Fibroblast of skin of left biceps (primary cell): ENCODE results near the gene TMEM132A.

Source experiments
- DNase-seq, 2 experiments: peaks; one replicate each; pipeline ENCODE4 v3.0.0-alpha.2; 2013; ENCODE audit warnings: low read depth in 2 of 2

The TMEM132A gene

DNA sequence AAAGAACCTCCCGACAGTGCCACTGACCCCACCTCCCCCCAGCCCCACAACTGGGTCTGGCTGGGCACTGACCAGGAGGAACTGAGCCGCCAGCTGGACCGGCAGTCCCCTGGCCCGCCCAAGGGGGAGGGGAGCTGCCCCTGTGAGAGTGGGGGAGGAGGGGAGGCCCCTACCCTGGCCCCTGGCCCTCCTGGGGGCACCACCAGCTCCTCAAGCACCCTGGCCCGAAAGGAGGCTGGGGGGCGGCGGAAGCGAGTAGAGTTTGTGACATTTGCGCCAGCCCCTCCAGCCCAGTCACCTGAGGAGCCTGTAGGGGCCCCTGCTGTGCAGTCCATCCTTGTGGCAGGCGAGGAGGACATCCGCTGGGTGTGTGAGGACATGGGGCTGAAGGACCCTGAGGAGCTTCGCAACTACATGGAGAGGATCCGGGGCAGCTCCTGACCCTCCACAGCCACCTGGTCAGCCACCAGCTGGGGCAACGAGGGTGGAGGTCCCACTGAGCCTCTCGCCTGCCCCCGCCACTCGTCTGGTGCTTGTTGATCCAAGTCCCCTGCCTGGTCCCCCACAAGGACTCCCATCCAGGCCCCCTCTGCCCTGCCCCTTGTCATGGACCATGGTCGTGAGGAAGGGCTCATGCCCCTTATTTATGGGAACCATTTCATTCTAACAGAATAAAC is 12.3 kb downstream of the TMEM132A start:
- DNase-seq: no peak

DNA sequence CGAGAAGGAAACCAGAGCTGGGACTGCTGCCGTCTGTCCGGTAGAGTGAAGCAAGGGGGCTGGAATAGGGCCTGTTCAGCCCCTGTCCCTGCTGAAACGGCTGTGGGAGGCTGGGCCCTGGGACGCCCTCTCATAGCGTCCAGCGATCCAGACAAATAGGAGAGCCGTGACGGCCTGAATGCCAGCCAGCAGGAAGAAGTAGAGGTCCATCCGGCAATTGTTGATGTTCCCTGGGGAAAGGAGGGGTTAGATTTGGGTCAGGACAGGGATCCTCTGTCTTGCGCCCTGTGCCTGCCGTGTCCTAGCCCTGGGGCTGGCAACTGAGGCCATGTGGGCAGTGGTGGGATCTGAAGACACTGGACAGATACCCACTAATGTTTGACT is 12.9 kb downstream of the TMEM132A start:
- DNase-seq: no peak

DNA sequence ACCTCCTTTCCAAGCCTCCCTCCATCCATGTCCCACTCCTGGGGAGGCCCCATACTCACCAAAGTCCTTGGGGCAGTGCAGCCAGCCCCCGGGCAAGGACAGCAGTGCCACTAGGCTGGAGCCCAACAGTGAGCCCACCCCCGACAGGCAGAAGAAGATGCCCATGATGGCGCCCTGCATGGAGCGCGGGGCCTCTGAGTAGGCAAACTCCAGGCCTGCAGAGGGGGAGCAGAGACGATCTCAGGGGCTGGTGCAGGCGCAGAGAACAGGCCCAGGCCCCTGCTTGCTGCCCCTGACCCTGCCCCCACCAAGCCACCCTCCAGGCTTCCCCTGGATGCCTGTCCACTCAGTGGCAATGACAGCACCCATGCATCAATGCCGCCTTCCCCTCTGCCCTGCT is 13.6 kb downstream of the TMEM132A start:
- no peak for DNase-seq

DNA sequence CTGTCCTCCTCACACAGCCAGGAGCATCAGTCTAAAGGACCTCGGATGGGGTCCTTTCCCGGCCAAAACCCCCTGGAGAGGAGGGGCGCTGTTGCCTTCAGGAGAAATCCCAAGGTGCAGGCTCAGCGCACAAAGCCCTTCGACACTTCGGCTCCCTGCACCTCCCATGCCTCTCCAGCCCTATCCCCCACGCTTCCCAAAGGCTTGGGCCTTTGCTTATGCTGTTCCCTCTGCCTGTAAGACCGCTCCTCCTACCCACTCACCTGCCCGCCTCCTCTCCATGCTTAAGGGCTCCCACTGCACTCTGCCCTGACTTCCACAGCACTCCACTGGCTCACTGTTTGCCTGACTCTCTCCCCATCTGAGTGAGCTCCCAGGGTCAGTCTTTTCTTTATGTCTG is 14.2 kb downstream of the TMEM132A start:
- no peak for DNase-seq

DNA sequence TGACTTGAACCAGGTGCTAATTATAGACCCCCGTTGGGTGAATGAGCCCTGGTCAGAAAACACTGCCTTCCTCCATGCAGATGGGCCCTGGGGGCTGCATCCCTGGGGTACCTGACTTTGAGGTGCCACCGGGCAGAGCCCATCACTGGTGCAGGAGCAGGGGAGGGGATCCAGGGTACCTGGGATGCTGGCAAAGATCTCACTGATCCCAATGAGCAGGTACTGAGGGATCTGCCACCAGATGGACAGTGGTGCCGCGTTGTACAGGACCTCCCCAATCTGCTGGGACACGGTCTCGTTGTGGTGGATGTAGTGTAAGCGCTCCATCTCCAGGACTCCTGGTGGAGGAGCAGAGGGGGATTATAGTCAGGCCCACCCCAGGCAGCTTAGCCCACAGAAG is 15.0 kb downstream of the TMEM132A start:
- no peak for DNase-seq

DNA sequence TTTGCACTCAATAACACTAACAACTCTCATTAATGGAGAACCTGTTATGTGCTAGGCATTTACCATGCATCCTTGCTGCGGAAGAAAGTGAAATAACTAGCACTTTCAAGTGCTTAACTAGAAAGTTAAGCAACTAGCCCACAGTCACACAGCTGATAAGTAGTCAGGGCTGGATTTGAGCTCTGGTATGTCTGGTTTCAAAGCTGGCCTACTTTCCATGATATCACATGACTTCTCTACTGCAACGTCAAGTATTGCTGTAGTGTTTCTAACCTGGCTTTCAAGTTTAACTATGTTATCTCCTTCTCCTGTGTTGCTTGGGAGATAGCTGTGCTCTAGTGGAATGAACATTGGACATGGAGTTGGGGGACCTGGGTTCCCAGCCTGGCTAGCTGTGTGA is 15.6 kb downstream of the TMEM132A start:
- no peak for DNase-seq

DNA sequence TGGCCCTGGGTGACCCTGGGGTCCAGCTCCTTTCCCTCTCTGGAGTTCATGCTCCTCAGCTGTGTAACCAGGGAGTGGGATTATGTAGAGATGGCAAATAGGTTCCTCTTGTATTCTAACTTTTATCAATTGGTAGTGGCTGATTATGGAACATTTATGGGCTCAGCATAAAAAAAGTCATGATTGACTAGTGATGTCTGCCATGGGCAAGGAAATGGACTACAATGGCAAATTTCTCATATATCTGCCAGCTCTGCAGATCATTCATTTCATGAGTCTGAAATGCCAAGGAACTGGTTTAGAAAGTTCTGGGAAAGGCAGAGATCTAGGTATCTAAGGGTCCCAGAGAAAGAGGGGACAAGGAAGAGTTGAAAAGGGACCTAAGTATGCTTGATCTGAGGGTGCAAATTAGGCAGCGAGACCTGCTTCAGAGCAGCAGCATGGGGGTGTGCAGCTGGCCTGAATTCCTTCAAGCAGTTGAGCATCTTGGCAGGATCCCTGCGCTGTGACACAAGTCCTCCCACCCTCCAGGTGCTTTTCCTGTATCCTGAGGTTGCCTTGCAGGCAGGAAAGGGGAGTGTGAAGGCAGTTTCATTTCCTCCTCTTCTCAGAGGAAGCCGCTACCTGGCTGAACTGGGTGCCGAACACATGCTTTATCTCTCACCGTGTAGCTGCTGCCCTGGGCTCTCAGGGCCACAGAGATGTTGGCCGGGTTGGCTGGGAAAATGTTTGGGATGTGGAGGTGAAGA is 17.3 kb downstream of the TMEM132A start:
- no peak for DNase-seq

DNA sequence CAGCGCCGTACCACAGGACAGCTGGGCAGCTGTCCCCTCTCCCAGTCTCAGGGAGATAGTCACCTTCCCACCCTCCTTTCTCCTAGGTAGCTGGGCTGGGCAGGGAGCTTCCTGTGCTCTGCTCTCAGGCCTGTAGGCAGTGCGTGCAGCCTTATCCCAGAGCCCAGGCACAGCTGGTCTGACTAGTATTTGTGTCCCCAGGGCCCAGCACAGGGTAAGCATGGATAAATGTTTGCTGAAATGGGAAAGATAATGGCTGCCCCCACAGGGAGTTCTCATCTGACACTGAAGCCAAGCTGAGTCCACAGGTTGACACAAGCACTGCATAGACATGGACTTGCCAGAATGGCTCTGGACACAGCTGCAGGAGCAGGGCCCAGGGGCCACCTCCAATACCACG is 18.0 kb downstream of the TMEM132A start:
- no peak for DNase-seq

DNA sequence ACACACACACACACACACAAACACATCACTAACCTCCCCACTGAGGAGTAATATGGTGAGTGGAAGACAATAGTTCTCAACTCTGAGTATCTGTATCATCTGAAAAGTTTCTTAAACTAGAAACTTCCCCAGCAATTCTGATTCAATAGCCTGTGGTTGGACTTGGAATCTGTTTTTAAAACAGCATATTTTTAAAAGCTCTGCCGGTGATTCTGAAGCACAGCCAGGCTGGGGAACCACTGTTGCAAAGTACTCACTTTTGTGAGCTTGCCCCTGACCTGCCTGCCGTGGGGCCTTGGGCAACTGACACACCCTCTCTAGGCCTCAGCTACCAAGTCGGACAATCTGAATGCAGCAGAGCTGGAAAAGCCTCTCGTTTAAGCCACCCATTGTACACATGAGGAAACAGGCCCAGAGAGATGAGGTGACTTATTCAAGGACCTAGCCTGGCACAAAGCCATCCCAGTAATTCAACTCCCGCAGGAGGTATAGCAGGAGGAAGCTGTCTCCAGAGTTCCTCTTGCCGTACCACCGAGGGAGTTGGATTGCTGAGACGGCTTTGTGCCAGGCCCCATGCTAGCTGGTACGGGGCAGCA is 18.8 kb downstream of the TMEM132A start:
- DNase-seq: no peak

DNA sequence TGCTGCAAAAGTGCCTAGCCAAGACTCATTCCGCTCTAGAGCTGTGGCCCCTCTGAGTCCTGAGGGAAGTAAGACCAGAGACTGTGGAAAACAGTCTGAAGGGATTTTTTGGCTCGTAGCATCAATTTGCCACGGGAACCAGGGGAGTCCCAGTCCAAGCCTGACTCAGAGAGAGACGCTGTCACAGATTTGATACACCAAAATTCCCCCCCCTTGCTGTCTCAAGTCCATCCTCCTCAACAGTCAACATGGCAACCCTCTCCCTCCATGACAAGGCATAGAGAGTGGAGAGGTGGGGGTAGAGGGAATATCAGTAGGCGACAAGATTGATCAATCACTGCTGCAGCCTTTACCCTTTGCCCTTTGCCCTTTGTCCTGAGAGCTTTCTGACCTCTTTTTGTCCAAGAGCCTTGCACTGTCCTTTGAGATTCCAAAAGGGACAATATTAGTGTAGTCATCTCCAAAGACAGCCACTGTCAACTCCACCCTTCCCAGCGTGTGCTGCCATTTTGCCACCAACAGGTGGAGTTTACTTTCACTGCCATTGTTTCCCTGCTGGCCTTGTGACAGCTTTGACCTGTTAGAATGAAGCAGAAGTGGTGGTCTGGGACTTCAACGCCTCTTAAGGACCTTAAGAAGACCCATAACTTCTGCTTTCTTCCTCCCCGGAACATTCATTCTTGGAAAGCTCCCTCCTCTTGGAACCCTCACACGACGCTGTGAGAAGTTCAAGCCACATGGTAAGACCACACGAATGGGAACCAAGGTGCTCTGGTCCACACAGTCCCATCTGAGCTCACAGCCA is 20.4 kb downstream of the TMEM132A start:
- DNase-seq: no peak

DNA sequence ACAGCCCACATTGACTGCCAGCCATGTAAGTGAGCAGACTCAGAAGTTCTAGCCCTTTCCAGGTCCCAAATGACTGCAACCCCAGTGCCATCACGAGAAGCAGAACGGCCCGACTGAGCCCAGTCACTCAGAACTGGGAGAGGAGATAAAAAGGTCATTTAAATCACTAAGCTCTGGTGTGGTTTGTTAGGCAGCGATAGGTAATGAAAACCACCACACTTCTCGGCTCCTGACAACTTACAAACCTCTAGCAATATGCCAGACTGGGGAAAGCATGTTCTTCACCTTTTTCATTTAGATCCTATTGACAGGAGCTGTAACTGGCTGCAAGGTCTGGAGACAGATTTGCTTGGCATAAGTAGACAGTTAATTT is 21.0 kb downstream of the TMEM132A start:
- no peak for DNase-seq

DNA sequence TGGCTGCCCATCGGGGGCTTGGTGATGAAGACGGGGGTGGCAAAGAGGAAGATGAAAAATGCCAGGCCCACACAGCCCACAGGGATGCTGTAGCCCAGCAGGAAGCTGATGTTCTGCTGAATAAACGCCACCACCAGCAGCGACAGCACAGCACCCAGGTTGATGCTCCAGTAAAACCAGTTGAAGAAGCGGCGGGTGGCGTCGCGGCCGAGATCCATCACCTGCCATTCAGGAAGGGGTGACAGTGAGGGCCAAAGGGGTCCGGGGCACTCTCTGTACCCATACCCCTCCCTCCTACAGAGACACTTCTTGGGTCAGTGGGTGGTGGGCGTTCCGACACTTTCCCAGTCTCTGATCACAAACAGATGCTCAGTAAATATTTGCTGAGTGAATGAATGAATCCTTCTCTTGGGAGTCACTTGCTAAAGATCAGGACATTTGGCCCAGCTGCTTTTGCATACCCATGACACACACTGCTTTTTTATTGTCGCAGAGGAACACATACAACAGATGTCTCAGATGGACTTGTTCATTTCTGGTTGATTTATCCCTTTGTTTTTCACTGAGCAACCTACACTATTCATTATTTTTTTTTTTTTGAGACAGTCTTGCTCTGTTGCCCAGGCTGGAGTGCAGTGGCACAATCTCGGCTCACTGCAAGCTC is 22.5 kb downstream of the TMEM132A start:
- no peak for DNase-seq

DNA sequence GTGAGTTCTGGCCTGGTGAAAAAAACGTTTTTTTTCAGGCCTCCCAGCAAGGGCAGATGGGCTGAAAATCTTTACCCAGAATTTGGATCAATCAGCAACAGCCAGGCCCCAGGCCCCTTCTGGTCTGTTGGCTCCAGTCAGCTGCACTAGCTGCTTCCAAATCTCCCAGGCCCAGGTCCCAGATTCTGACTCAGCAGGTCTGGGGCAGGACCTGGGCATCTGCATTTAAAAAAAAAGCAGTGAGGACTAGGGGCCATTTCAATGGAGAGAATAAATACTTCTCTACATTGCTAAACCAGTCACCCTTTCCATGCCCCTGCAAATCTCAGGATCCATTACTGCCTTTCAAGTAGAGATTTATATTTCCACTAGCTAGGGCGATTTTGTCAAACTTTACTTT is 23.4 kb downstream of the TMEM132A start:
- no peak for DNase-seq

DNA sequence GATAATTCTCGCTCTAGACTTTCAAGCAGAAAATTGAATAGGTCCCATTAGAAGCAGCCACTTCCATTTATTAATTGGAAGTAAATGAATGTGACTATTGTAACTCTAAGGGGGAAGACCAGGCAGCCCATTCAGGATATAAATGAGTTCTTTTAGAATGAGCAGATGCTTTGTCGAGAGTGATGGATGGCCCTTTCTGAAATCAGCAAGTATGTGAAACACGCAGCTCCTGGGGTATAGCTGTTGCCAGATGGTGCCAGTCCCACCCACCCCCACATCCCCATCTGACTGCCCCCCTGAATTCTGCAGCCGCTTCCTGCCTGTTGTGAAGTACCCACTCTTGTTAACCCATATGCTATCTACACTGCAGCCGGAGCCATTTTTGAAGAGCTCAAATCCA is 24.0 kb downstream of the TMEM132A start:
- DNase-seq: no peak

DNA sequence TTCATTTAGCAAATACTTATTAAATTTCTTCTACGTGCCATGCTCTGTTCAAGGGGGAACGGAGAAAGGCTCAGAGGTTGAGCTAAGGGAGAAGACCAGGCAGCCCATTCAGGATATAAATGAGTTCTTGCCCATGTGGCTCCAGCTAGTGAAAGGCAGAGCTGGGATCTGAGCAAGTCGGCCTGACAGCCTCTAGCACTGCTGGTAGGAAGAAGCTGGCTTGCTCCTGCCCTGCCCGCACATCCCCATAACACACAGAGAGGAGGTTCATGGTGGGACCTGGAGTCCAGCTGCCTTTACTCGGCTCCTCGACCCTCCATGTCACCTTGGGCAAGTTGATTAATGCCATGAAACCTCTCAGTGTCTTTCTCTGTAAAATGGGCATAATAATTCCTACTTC is 25.8 kb downstream of the TMEM132A start:
- no peak for DNase-seq

DNA sequence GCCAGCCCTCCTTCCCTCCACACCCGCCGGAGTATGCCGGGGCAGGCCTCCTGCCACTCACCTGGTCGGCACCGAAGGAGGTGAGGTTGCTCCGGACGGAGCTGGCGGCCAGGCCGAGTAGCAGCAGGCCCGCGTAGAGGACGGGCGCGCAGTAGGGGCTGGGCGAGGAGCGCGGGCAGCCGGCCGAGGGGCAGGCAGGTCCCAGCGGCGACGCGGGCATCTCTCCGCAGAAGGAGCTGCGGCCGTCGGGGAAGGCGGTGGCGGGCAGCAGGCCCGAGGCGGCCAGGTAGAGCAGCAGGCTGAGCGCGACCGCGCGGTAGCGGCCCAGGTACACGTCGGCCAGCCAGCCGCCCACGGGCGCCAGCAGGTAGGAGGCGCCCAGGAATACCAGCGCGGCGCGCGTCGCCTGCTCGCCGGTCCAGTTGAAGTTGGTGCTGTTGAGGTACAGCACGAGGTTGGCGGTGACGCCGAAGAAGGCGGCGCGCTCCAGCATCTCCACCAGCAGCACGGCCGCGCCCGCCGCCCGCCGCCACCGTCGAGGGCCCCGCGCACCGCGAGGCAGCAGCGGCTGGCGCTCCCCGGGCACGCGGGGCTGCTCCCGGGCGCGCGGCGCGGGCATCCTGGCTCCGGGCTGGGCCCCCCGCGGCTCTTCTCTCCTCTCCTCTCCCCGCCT is 26.8 kb downstream of the TMEM132A start:
- DNase-seq: no peak

DNA sequence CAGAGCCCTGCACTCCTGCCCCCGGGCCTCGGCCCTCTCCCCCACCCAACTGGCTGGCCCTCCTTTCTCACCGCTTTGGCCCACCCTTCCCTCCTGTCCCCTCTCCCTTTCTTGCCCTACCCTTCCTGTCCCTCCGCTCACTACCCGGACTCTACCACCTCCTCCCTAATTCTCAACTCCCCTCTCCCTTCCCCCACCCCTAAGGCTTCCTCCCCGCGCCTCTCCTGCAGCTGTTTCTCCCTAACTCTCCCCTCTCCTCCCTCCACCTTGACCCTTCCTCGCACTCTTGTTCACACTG is 27.3 kb downstream of the TMEM132A start:
- DNase-seq: no peak

DNA sequence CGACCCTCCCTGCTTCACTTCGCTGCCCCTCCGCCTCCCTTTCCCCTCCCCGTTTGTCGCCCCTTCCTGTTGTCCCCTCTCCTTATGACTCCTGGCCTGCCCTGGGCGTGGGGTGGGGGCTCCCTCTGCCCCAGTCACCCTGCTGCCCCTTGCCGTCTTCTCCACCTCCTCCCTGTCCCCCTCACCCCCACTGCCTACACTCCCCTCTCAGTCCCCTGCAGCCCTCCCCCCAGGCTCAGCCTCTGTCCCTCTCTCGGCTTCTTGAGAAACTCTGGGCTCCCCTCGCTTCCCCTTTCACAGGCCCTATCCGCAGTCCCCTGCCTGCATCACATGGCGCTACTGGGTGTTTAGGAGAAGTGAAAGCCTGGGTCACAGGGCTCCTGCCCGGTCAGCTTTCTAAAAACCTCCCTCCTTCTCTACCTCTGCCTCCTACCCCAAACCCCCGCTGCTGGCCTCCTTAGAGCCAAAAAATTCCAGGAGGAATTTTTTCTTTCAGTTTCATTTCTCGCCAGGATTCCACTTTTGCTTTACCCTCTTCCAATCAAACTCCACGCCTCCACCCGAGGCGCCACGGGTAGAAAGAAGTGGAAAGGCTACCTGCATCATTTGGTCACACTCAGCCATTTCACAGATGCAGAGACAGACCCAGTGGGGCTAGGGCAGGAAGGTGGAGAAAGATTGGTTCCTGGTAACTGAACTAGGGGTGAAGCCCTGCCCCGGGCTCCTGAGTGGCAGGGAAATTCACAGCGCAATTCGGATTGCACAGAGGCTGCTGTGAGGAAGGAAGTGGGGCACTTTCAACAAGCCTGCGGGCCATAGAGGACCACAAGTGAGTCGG is 27.9 kb downstream of the TMEM132A start, which contains the start of gene SLC15A3:
TSS of gene SLC15A3 (minus strand) at position 273 of the 838 bp plus-strand sequence. CDS start 625 bp downstream, outside the sequence.
- peak; percentile 10 to 12 for DNase-seq

DNA sequence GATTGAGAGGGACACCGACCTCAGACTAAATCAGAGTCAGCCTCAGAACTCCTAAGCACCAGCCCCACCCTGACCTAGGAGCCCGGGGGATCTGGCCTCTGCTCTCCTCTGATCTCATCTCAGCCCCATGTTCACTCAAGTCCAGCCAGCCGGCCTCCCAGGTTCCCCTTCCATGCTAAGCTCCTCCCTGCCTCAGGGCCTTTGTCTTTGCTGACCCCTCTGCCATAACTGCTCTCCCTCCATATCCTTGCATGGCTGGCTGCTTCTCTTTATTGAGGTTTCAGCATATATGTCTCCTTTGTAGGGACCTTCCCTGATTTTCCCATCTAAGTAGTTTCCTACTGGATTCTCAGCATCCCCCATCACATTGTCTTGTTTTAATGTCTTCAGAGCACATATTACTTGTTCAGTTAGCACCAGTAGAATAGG is 28.5 kb downstream of the TMEM132A start:
- no peak for DNase-seq

DNA sequence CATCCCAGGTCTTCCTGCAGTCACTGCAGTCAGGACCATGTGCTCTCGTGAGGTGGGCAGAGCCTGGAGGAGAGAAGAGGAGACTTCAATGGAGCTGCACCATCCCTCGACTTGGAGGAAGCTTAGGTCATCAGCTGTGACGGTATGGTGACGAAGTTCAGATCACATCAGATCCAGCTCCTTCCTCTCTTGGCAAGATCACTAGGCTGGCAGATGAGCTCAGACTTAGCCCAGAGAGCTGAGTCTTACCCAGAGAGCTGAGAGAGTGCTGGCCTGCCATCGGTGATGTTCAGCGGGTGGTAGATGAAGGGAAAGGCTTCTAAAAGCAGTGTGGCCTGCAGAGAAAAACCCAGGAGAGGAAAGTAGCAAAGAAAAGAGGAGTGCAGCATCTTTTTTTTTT is 29.5 kb downstream of the TMEM132A start:
- no peak for DNase-seq
